OCI-LY1 (cell line): ENCODE results near the gene RAPGEF6.

Source experiments
- CTCF ChIP-seq: fragments of 200-600 bp; sonication (generic), shearing (Covaris generic); IDR thresholded peaks from 2 replicates; pipeline ENCODE4 v1.5.1; 2017; ENCODE audit warnings: mild to moderate bottlenecking, antibody characterized with exemption, low read length, moderate library complexity, mixed read lengths
- EZH2 ChIP-seq: fragments of 200-600 bp; sonication (generic), shearing (Covaris generic); IDR thresholded peaks from 2 replicates; pipeline ENCODE4 v1.8.0; 2017; ENCODE audit warnings: borderline replicate concordance, mixed run types, mild to moderate bottlenecking, antibody characterized with exemption, low read length, moderate library complexity, mixed read lengths

- TF ChIP-seq CTCF, result no peak
- no peak for TF ChIP-seq EZH2
These were observed 29.9 kb downstream of the RAPGEF6 start for GRCh38 chr5:131605086-131605485.
